Neural progenitor cell (in vitro differentiated cells): Measurements from ENCODE around the gene CALCOCO2. TPM values are rescaled to one million over a fixed set of nuclear protein-coding genes. Genes with fewer than 3 reads are reported as not detected.
A peak's percentile ranks its signal among the peaks of the same experiment; 100 is the strongest.

ENCODE experiments used
- DNase-seq: peaks from one replicate; pipeline ENCODE4 v3.0.0-alpha.2; 2016; ENCODE audit warnings: low spot score
- H2AFZ ChIP-seq: fragments of 200-600 bp; sonication (generic); replicated peaks from 2 replicates; pipeline ENCODE4 v1.6.1; 2016; ENCODE audit warnings: antibody characterized with exemption
- H3F3A ChIP-seq: fragments of 200-600 bp; sonication (generic); 2 replicates; pipeline ENCODE4 v1.6.1; 2016; ENCODE audit warnings: antibody characterized with exemption, low read depth
- H3K27ac ChIP-seq: fragments of 200-600 bp; sonication (generic); 2 replicates; pipeline ENCODE4 v1.5.1; 2016; ENCODE audit warnings: mild to moderate bottlenecking
- H3K27me3 ChIP-seq: fragments of 200-600 bp; sonication (generic); 2 replicates; pipeline ENCODE4 v1.6.1; 2016; ENCODE audit warnings: mild to moderate bottlenecking, moderate library complexity
- H3K36me3 ChIP-seq: fragments of 200-600 bp; sonication (generic); 2 replicates; pipeline ENCODE4 v1.5.1; 2016
- H3K4me1 ChIP-seq: fragments of 200-600 bp; sonication (generic); 2 replicates; pipeline ENCODE4 v1.6.1; 2016; ENCODE audit warnings: mixed run types
- H3K4me2 ChIP-seq: fragments of 200-600 bp; sonication (generic); 2 replicates; pipeline ENCODE4 v1.6.1; 2016
- H3K4me3 ChIP-seq: fragments of 200-600 bp; sonication (generic); 2 replicates; pipeline ENCODE4 v1.5.1; 2016
- H3K79me2 ChIP-seq: fragments of 200-600 bp; sonication (generic); 2 replicates; pipeline ENCODE4 v1.6.1; 2016; ENCODE audit warnings: low read depth
- H3K9ac ChIP-seq: fragments of 200-600 bp; sonication (generic); 2 replicates; pipeline ENCODE4 v1.6.1; 2016
- H3K9me3 ChIP-seq: fragments of 200-600 bp; sonication (generic); 2 replicates; pipeline ENCODE4 v1.5.1; 2016; ENCODE audit warnings: low read depth
- H4K20me1 ChIP-seq: fragments of 200-600 bp; sonication (generic); 2 replicates; pipeline ENCODE4 v1.6.1; 2016; ENCODE audit warnings: low read depth
- H3K27ac Mint-ChIP-seq: 3 replicates; pipeline ENCODE4 v1.8.0; 2021; ENCODE audit warnings: mixed read lengths
- H3K27me3 Mint-ChIP-seq: 2 replicates; pipeline ENCODE4 v1.8.0; 2022; ENCODE audit warnings: low read depth, mild to moderate bottlenecking, inconsistent platforms, moderate library complexity, mixed read lengths; ENCODE audit not compliant: insufficient read depth
- H3K36me3 Mint-ChIP-seq: 3 replicates; pipeline ENCODE4 v1.8.0; 2021; ENCODE audit warnings: mixed read lengths
- H3K4me1 Mint-ChIP-seq: 3 replicates; pipeline ENCODE4 v1.8.0; 2021; ENCODE audit warnings: mixed read lengths
- H3K4me3 Mint-ChIP-seq: 3 replicates; pipeline ENCODE4 v1.8.0; 2021; ENCODE audit warnings: mild to moderate bottlenecking, moderate library complexity, mixed read lengths
- H3K9me3 Mint-ChIP-seq: 3 replicates; pipeline ENCODE4 v1.8.0; 2020; ENCODE audit warnings: mixed read lengths
- EZH2 ChIP-seq: fragments of 200-600 bp; sonication (generic); IDR thresholded peaks from 2 replicates; pipeline ENCODE4 v1.6.1; 2017; ENCODE audit warnings: antibody characterized with exemption, mild to moderate bottlenecking, moderate library complexity
- EZH2phosphoT487 ChIP-seq: fragments of 200-600 bp; sonication (generic); IDR thresholded peaks from 2 replicates; pipeline ENCODE4 v1.6.1; 2017; ENCODE audit warnings: antibody characterized with exemption
- total RNA-seq: library from RNA; depleted of rRNA; stranded (reverse); fragments of >200 nt; gene quantifications from 2 replicates; pipeline ENCODE4 v1.2.3, GENCODE V29; 2015; ENCODE audit warnings: low replicate concordance
- TF ChIP-seq, protein P1 (sequence below): fragments of 200-600 bp; sonication (generic); IDR thresholded peaks from 2 replicates; pipeline ENCODE4 v1.5.1; 2017; ENCODE audit warnings: antibody characterized with exemption, mild to moderate bottlenecking

Gene CALCOCO2
- total RNA-seq, 1 donor from 2014 or later = 34.1 TPM

GRCh38 chr17:48856122-48856821, 25.4 kb downstream of the CALCOCO2 start:
- Histone ChIP-seq H3K36me3 (no peaks in the 10 kb centered on the region), H2AFZ (no peak overlapping the region), H3F3A (peaks cover 5% of the 10 kb centered on the region), H3K9me3 (no peaks in the 10 kb centered on the region), H3K4me2 (no peak overlapping the region), H4K20me1 (no peaks in the 10 kb centered on the region), H3K79me2 (no peaks in the 10 kb centered on the region), H3K27me3 (no peaks in the 10 kb centered on the region), H3K9ac (no peak overlapping the region), H3K4me1 (no peaks in the 10 kb centered on the region), H3K4me3 (no peak overlapping the region), H3K27ac (no peak overlapping the region)
- Mint-ChIP-seq H3K9me3 (no peaks in the 10 kb centered on the region), H3K4me3 (no peak overlapping the region), H3K27me3 (no peaks in the 10 kb centered on the region), H3K36me3 (peaks cover 8% of the 10 kb centered on the region), H3K4me1 (no peaks in the 10 kb centered on the region), H3K27ac (no peak overlapping the region)
- no peak for TF ChIP-seq EZH2phosphoT487
- TF ChIP-seq EZH2 = no peak
- TF ChIP-seq, protein P1, sequence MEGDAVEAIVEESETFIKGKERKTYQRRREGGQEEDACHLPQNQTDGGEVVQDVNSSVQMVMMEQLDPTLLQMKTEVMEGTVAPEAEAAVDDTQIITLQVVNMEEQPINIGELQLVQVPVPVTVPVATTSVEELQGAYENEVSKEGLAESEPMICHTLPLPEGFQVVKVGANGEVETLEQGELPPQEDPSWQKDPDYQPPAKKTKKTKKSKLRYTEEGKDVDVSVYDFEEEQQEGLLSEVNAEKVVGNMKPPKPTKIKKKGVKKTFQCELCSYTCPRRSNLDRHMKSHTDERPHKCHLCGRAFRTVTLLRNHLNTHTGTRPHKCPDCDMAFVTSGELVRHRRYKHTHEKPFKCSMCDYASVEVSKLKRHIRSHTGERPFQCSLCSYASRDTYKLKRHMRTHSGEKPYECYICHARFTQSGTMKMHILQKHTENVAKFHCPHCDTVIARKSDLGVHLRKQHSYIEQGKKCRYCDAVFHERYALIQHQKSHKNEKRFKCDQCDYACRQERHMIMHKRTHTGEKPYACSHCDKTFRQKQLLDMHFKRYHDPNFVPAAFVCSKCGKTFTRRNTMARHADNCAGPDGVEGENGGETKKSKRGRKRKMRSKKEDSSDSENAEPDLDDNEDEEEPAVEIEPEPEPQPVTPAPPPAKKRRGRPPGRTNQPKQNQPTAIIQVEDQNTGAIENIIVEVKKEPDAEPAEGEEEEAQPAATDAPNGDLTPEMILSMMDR = no peak
- no peak for DNase-seq

DNA sequence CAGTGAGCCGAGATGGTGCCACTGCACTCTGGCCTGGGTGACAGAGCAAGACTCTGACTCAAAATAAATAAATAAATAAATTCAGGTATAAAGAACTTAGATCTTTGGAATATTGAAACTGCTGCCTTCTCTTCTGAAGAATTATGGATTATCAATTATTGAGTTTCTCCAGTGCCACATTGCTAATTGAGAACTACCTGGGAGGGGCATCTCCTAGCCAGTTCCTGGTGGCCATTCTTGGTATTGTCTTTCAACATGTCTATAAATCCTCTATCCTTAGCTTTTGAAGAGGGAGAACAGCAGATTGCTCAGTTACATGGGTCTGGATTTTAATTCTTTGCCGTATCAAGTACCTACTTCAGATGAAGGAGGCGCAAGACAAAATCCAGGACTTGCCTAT, 29.2 kb downstream of the CALCOCO2 start:
- Histone ChIP-seq H3K9ac (no peak overlapping the region), H3K4me1 (no peaks in the 10 kb centered on the region), H4K20me1 (no peaks in the 10 kb centered on the region), H3K4me2 (no peak overlapping the region), H3K27ac (no peak overlapping the region), H3F3A (peaks cover 5% of the 10 kb centered on the region), H3K79me2 (no peaks in the 10 kb centered on the region), H3K27me3 (no peaks in the 10 kb centered on the region), H3K4me3 (no peak overlapping the region), H3K36me3 (no peaks in the 10 kb centered on the region), H2AFZ (no peak overlapping the region), H3K9me3 (no peaks in the 10 kb centered on the region)
- no peaks in the 10 kb centered on the region for H3K9me3 Mint-ChIP-seq
- peaks cover 7% of the 10 kb centered on the region for H3K36me3 Mint-ChIP-seq
- H3K4me1 Mint-ChIP-seq = no peaks in the 10 kb centered on the region
- DNase-seq = no peak
- H3K27ac Mint-ChIP-seq = no peak overlapping the region
- TF ChIP-seq EZH2phosphoT487 (no peak), EZH2 (no peak)
- TF ChIP-seq, protein P1 = peak; percentile 39
- peaks cover 2% of the 10 kb centered on the region for H3K27me3 Mint-ChIP-seq
- no peak overlapping the region for H3K4me3 Mint-ChIP-seq

- no peak overlapping the region for H3K4me3 ChIP-seq
- H4K20me1 ChIP-seq = no peaks in the 10 kb centered on the region
- H3K9me3 Mint-ChIP-seq = no peaks in the 10 kb centered on the region
- H3K27ac ChIP-seq = no peak overlapping the region
- TF ChIP-seq EZH2phosphoT487 (no peak), EZH2 (no peak)
- TF ChIP-seq, protein P1 = no peak
- H3K4me1 Mint-ChIP-seq = no peaks in the 10 kb centered on the region
- H3K9me3 ChIP-seq = no peaks in the 10 kb centered on the region
- H3K27me3 ChIP-seq = no peaks in the 10 kb centered on the region
- H3K27me3 Mint-ChIP-seq = peaks cover 2% of the 10 kb centered on the region
- peaks cover 7% of the 10 kb centered on the region for H3K36me3 Mint-ChIP-seq
- H3K4me1 ChIP-seq = no peaks in the 10 kb centered on the region
- DNase-seq = no peak
- H3K4me3 Mint-ChIP-seq = no peak overlapping the region
- H3K27ac Mint-ChIP-seq = no peak overlapping the region
- H3K4me2 ChIP-seq = no peak overlapping the region
- H2AFZ ChIP-seq = no peak overlapping the region
- no peaks in the 10 kb centered on the region for H3K79me2 ChIP-seq
- H3F3A ChIP-seq = peaks cover 5% of the 10 kb centered on the region
- H3K36me3 ChIP-seq = no peaks in the 10 kb centered on the region
- H3K9ac ChIP-seq = no peak overlapping the region
These were observed 29.6 kb downstream of the CALCOCO2 start for GRCh38 chr17:48860456-48860855.
